CD4-positive, alpha-beta T cell (primary cell): ENCODE data around the gene TEKT3. TPM values are rescaled to one million over a fixed set of nuclear protein-coding genes. Genes with fewer than 3 reads are reported as not detected.

Experiments
- ATAC-seq: fragments of 200-7000 bp; cut with Tn5 transposase; one replicate; pipeline ENCODE4 v1.10.0; 2022; ENCODE audit warnings: mild to moderate bottlenecking; ENCODE audit not compliant: poor library complexity
- CTCF ChIA-PET: fragments of 350-600 bp; sonication (Branson Sonifier 250); formaldehyde crosslinking; loops from one replicate; lab custom pipeline; 2021; ENCODE audit warnings: antibody characterized with exemption, inconsistent platforms; lab: Charles Lee
- POLR2A ChIA-PET: fragments of 350-600 bp; sonication (Branson Sonifier 250); formaldehyde crosslinking; loops from one replicate; lab custom pipeline; 2021; ENCODE audit warnings: antibody characterized with exemption, inconsistent platforms; lab: Charles Lee
- DNase-seq, 14 experiments: peaks; one replicate each; pipeline ENCODE4 v3.0.0-alpha.2; 2013 to 2020; ENCODE audit warnings: mixed read lengths in 2 of 14
- H3K27ac ChIP-seq, 2 donors: one replicate each; pipeline versions ENCODE4 v1.5.1 to v1.7.0; 2013; ENCODE audit warnings: low read length in 2 of 2, low read depth in 1 of 2, mild to moderate bottlenecking in 1 of 2
- H3K27me3 ChIP-seq, 2 experiments: 1 replicate in 1 of 2; 2 replicates in 1 of 2; pipeline versions ENCODE4 v1.6.1 to v1.7.0; 2013; ENCODE audit warnings: low read length in 2 of 2, control low read depth in 1 of 2, mild to moderate bottlenecking in 1 of 2, moderate library complexity in 1 of 2; ENCODE audit not compliant: insufficient read depth in 2 of 2, control insufficient read depth in 1 of 2
- H3K36me3 ChIP-seq: one replicate; pipeline ENCODE4 v1.6.1; 2013; ENCODE audit warnings: low read length, control low read depth; ENCODE audit not compliant: insufficient read depth
- H3K4me1 ChIP-seq: one replicate; pipeline ENCODE4 v1.6.1; 2013; ENCODE audit warnings: low read length, control low read depth; ENCODE audit not compliant: insufficient read depth
- H3K4me3 ChIP-seq: one replicate; pipeline ENCODE4 v1.5.1; 2013; ENCODE audit warnings: mild to moderate bottlenecking, low read length, moderate library complexity
- H3K9me3 ChIP-seq, 2 experiments: 1 replicate in 1 of 2; 2 replicates in 1 of 2; pipeline versions ENCODE4 v1.6.1 to v1.7.0; 2013; ENCODE audit warnings: low read length in 2 of 2, mild to moderate bottlenecking in 2 of 2, control low read depth in 1 of 2, moderate library complexity in 1 of 2; ENCODE audit not compliant: control insufficient read depth in 1 of 2, insufficient read depth in 1 of 2
- H3K27ac Mint-ChIP-seq: one replicate; pipeline ENCODE4 v1.8.0; 2020; ENCODE audit warnings: mixed read lengths
- H3K27me3 Mint-ChIP-seq: one replicate; pipeline ENCODE4 v1.8.0; 2021; ENCODE audit warnings: mixed read lengths
- H3K36me3 Mint-ChIP-seq: one replicate; pipeline ENCODE4 v1.8.0; 2021; ENCODE audit warnings: low read depth, mixed read lengths
- H3K4me1 Mint-ChIP-seq: one replicate; pipeline ENCODE4 v1.8.0; 2021; ENCODE audit warnings: low read depth, mixed read lengths
- H3K4me3 Mint-ChIP-seq: one replicate; pipeline ENCODE4 v1.8.0; 2020; ENCODE audit warnings: mild to moderate bottlenecking, mixed read lengths
- H3K9me3 Mint-ChIP-seq: one replicate; pipeline ENCODE4 v1.8.0; 2020; ENCODE audit warnings: mixed read lengths
- CTCF ChIP-seq: fragments of 200-600 bp; IDR thresholded peaks from one replicate; pipeline ENCODE4 v1.8.0; 2022; ENCODE audit warnings: antibody characterized with exemption, mild to moderate bottlenecking
- intact Hi-C, 2 experiments: fragments of 100-400 bp; cut with DNase I in 1 of 2; cut with micrococcal nuclease in 1 of 2; formaldehyde crosslinking; loops; one replicate each; pipeline versions ENCODE4 v1.15.1 to v1.9.0; 2023 to 2025; cut with DNase I, micrococcal nuclease
- total RNA-seq, 174 experiments: library from RNA in 2 of 174; stranded (reverse) in 2 of 174; gene quantifications; one replicate each; pipeline ENCODE4 v1.2.3 and lab custom pipeline; 2021 to 2026

Gene TEKT3
- total RNA-seq, 2 experiments from 2014 or later = not detected

GRCh38 chr17:15274017-15274416, 67.4 kb downstream of the TEKT3 start:
- Mint-ChIP-seq H3K4me3 (no peak overlapping the region), H3K4me1 (no peaks in the 10 kb centered on the region), H3K36me3 (no peaks in the 10 kb centered on the region), H3K27me3 (peaks cover 6% of the 10 kb centered on the region), H3K9me3 (no peaks in the 10 kb centered on the region), H3K27ac (no peak overlapping the region)
- Histone ChIP-seq H3K27ac (no peak overlapping the region), H3K4me1 (no peaks in the 10 kb centered on the region), H3K4me3 (no peak overlapping the region), H3K9me3 (no peaks in the 10 kb centered on the region), H3K36me3 (no peaks in the 10 kb centered on the region), H3K27me3 (peaks cover 0 to 11% of the 10 kb centered on the region in 2 experiments)
- ChIA-PET CTCF (no interaction called here), POLR2A (no interaction called here)
- DNase-seq (no peak), ATAC-seq (no peak)
- intact Hi-C loops = loop anchor here in 1 of 2 experiments (10.0 kb wide), 1 partner anchor 59 kb away; no protein-coding TSS in a partner anchor
- TF ChIP-seq CTCF = no peak

GRCh38 chr17:15273141-15273793, 68.1 kb downstream of the TEKT3 start:
- Histone ChIP-seq H3K27ac (no peak overlapping the region), H3K36me3 (no peaks in the 10 kb centered on the region), H3K27me3 (peaks cover 0 to 5% of the 10 kb centered on the region in 2 experiments), H3K9me3 (no peaks in the 10 kb centered on the region), H3K4me1 (no peaks in the 10 kb centered on the region), H3K4me3 (no peak overlapping the region)
- CTCF ChIA-PET = no interaction called here
- POLR2A ChIA-PET = no interaction called here
- Mint-ChIP-seq H3K4me1 (no peaks in the 10 kb centered on the region), H3K27ac (no peak overlapping the region), H3K36me3 (no peaks in the 10 kb centered on the region), H3K4me3 (no peak overlapping the region), H3K27me3 (peaks cover 5% of the 10 kb centered on the region), H3K9me3 (no peaks in the 10 kb centered on the region)
- intact Hi-C loops = loop anchor here in 1 of 2 experiments (10.0 kb wide), 1 partner anchor 58 kb away; no protein-coding TSS in a partner anchor
- ATAC-seq (no peak), DNase-seq (no peak)
- no peak for TF ChIP-seq CTCF

GRCh38 chr17:15271741-15272140, 69.7 kb downstream of the TEKT3 start:
- Mint-ChIP-seq H3K4me3 (no peak overlapping the region), H3K27me3 (peaks cover 14% of the 10 kb centered on the region), H3K36me3 (no peaks in the 10 kb centered on the region), H3K9me3 (no peaks in the 10 kb centered on the region), H3K27ac (no peak overlapping the region), H3K4me1 (no peaks in the 10 kb centered on the region)
- Histone ChIP-seq H3K27ac (no peak overlapping the region), H3K36me3 (no peaks in the 10 kb centered on the region), H3K4me3 (no peak overlapping the region), H3K27me3 (peaks cover 0 to 10% of the 10 kb centered on the region in 2 experiments), H3K4me1 (no peaks in the 10 kb centered on the region), H3K9me3 (no peaks in the 10 kb centered on the region)
- CTCF ChIA-PET = no interaction called here
- ATAC-seq (no peak), DNase-seq (no peak)
- intact Hi-C loops = loop anchor here in 1 of 2 experiments (10.0 kb wide), 1 partner anchor 57 kb away; no protein-coding TSS in a partner anchor
- no peak for TF ChIP-seq CTCF
- POLR2A ChIA-PET = no interaction called here
